Retinal pigment epithelial cell (primary cell): ENCODE results near the gene FLNC.
A peak's percentile ranks its signal among the peaks of the same experiment; 100 is the strongest.

Source experiments
- DNase-seq: peaks from one replicate; pipeline ENCODE4 v3.0.0-alpha.2; 2010; ENCODE audit warnings: low read depth
- H3K4me3 ChIP-seq: 2 replicates; pipeline ENCODE4 v1.5.1; 2011; ENCODE audit warnings: mild to moderate bottlenecking, low read length, control low read depth, moderate library complexity
- CTCF ChIP-seq: conservative IDR thresholded peaks from 2 replicates; pipeline ENCODE4 v1.5.1; 2011; ENCODE audit warnings: low read depth, low read length, control low read depth, inconsistent platforms

Gene FLNC

GRCh38 chr7:128865303-128865702 is 35.1 kb downstream of the FLNC start:
- no peak for TF ChIP-seq CTCF
- H3K4me3 ChIP-seq, result no peak overlapping the region
- no peak for DNase-seq

DNA sequence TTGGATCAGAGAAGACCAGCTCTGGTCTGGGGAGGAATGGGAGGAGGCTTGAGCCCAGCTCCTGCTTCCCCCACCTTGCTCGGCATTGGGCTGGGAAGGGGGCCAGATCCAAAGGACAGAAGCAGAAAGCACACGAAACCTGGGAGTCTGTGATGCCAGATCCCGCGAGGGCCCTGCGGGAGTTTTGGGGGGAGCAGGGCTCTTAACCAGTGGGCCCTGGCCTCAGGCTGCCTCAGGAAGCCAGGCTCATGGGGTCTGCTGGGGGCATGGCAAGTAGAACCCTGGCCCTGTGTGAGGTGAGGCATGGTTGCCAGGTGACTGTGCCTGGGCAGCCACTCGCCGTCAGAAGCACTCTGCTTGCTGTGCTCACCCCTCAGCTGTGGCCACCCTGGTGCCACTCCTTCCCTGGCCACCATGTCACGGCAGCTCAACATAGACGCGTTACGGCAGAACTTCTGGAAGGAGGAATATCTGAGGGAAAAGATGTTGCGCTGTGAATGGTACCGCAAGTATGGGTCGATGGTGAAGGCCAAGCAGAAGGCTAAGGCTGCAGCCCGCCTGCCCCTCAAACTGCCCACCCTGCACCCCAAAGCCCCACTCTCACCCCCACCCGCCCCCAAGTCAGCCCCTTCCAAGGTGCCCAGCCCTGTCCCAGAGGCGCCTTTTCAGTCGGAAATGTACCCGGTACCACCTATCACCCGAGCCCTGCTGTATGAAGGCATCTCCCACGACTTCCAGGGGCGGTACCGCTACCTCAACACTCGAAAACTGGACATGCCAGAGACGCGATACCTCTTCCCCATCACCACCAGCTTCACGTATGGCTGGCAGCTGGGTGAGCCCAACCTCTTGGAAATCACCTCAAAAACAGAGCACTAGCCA is 36.0 kb downstream of the FLNC start:
- no peak overlapping the region for H3K4me3 ChIP-seq
- TF ChIP-seq CTCF, result no peak
- DNase-seq, result no peak

GRCh38 chr7:128867241-128867640 is 37.0 kb downstream of the FLNC start:
- no peak for TF ChIP-seq CTCF
- no peak for DNase-seq
- H3K4me3 ChIP-seq, result no peak overlapping the region

DNA sequence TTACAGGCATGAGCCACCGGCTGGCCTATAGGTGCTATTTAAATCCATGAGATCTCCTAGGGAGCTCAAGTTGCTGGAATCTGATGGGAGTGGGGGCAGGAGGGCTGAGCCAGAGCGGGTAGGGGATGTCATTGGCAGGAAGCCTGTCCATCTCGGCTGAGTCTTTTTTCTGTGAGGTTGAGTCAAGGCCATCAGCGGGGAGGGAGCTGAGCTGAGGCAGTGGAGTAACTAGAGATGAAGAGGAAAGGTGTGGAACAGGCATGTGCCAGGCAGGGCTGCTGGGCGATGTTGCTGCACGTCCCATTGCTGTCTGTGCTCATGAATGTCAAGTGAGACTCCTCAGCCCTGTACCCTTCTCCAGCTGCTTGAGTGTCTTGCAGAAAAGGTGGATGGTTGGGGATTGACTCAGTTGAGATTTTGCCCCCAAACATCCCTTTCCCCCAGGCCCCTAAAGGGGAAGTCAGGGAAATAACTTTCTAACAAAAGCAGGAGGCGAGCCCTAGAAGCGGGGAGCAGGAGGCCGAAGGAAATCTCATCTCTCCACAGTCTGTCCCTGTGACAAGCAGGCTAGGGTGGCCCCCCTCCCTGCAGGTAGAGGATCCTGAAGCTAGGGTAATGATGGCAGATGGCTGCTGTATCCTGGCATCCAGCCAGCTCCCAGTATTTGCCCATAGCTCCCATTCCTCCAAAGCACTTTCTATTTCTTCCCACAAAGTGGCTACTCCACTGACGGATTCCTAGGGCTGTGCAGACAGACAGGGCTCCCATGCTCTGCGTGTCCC is 37.8 kb downstream of the FLNC start:
- TF ChIP-seq CTCF, result no peak
- no peak overlapping the region for H3K4me3 ChIP-seq
- DNase-seq, result no peak

- no peak for TF ChIP-seq CTCF
- peak overlapping the region; percentile 49 for H3K4me3 ChIP-seq
- DNase-seq, result no peak
Observed at GRCh38 chr7:128868624-128869137, 38.5 kb downstream of the FLNC start.

DNA sequence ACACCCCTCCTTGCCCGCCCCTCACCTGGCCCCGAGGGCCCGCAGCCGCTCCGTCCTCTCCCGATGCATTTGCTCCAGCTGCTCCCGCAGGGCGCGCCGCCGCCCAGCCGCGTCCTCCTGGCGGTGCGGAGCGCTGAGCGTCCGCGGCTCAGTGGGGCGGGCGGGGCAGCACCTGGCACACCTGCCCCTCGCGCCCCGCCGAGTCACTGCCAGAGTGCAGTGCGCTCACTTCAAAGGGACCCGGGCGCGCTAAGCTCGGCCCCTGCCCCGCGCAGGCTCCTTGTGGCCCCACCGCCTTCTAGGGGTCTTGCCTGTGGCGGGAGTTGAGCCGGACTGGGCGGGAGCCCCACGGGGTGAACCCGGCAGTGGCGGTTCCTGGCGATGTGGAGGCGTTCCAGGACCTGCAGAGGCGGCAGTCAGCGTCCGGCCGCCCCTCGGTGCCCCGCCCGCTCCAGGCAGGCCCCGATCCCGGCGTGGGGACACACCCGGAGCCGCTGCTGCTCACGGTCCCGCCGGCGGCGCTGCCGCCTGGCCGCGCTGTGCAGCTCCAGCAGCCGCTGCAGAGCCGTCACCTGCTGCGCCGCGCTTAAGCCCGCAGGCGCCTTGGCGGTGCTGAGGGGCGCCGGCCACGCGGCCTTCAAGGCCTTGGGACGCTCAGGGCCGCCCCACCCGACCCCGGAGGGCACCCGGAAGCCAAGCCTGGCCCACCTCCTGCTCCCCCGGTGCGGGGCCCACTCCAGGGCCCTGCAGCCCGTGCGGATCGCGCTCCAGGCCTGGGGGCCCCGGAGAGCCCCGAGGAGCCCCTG is 39.1 kb downstream of the FLNC start:
- peak overlapping the region; percentile 49 for H3K4me3 ChIP-seq
- DNase-seq, result no peak
- TF ChIP-seq CTCF, result no peak
